ENCODE data around the gene STRADB. TPM values are rescaled to one million over a fixed set of nuclear protein-coding genes. Genes with fewer than 3 reads are reported as not detected.
"Not testable (repeated sequence)": the region's sequence is repeated elsewhere in the genome, so short reads cannot be mapped to it uniquely, and the experiment has no call there.

STRADB gene
- total RNA-seq, 4 donors from 2014 or later = 4.3 to 4.9 (median 4.7) TPM

DNA sequence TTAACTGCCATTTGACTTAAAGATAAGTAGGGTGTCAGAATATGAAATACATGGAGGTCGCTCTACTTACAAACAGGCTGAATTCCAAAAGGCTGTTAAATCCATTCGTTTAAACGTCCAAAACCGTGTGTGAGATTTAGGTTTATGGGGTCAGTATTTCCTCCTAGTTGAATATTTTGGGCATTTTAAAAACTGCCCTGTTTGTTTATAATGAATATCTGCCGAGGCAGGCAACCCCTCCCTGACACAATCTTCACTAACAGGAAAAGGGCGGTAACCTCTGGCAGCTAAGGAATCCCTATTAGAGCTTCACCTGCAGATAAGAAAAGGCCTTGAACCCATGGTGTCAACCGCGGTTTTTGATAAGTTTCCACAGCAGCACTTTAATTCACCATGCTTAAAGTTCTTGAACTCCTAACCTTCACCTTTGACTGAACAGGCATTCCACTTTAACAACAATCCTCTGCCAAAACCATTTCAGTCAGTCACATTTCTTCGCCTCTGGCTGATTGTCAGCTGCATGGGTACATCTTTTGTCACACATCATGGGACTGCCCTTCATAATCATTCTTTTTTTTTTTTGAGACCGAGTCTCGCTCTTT, 18.0 kb upstream of the STRADB start:
- intact Hi-C loops (cut with DNase I; ENCODE audit: low total_unique reads) = no loop called here
- WGBS, 2 donors = 58 to 61% methylated on average over 11 of the region's 11 CpGs
- TF ChIP-seq POLR2A (IDR thresholded peaks at IDR 0.05) (no peak), CTCF (IDR thresholded peaks at IDR 0.05) (no peak)
- DNase-seq (ENCODE audit: low spot score in 2 of 2) = no peak
- H3K4me3 ChIP-seq (ENCODE audit: low read depth, poor library complexity, severe bottlenecking) = no peak overlapping the region

DNA sequence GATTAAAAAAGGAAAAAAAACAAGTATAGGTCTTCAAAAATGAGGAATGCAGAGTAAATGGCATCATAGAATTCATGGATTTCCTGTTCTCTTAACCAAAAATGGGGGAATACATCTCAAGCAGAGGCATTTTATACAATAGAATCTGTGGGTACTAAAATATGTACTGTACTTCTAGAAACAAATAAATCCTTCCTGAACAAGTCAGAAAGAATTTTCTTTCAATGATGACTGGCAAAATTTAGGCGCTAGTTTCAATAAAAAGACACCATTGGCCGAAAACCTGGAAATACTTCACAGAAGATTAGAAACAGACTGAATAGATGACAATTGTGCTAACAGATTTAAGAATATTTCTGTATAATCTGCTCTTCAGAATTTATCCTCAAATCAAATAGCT, 15.4 kb upstream of the STRADB start:
- TF ChIP-seq POLR2A (IDR thresholded peaks at IDR 0.05) = no peak
- no peak for TF ChIP-seq CTCF (IDR thresholded peaks at IDR 0.05)
- no peak overlapping the region for H3K4me3 ChIP-seq (ENCODE audit: low read depth, poor library complexity, severe bottlenecking)
- no peak for DNase-seq (ENCODE audit: low spot score in 2 of 2)
- WGBS, 2 donors = 68 to 79% methylated on average over 2 of the region's 2 CpGs
- intact Hi-C loops (cut with DNase I; ENCODE audit: low total_unique reads) = no loop called here

DNA sequence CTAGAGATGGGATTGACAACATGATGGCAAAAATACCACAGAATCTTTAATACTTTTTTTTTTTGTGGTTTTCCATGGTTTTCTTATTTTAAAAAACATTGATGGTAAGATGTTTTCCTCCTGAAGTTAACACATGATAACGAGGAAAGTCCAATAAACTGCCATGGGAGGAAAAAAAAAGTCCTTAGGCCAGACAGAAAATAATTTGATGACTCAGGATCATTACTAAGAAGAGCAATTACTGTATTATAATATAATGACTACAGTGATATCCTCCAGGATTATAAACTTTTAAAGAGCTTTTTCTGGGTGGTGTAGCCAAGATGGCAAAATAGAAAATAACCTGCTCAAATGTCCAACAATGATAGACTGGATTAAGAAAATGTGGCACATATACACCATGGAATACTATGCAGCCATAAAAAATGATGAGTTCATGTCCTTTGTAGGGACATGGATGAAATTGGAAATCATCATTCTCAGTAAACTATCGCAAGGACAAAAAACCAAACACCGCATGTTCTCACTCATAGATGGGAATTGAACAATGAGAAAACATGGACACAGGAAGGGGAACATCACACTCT, 12.1 kb upstream of the STRADB start:
- H3K4me3 ChIP-seq (ENCODE audit: low read depth, poor library complexity, severe bottlenecking); intact Hi-C loops (cut with DNase I; ENCODE audit: low total_unique reads); DNase-seq (ENCODE audit: low spot score in 2 of 2): not testable (repeated sequence)
- 57 to 65% methylated on average over 1 of the region's 3 CpGs for WGBS, 2 donors

DNA sequence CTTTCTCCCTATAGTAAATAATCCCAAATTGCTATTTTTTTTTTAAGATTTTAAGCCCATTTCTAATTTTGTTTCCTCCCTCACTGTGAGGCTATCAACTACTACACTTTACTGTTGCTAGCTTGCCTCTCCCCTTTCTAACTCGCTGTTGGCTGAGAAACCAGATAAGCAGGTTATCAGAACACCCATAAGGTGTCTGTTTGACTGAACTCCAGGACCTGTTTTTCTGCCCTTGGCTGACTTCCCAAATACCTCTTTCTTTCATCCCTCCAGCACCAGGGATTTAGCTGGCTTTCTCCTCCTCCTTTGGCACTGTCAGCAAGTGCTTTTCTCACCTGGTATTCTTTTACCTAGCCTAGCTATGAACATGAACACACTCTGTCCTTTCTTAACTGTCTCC, 11.4 kb upstream of the STRADB start:
- intact Hi-C loops (cut with DNase I; ENCODE audit: low total_unique reads) = no loop called here
- DNase-seq (ENCODE audit: low spot score in 2 of 2) = peak in 1 of 2 donors; percentile 69
- TF ChIP-seq POLR2A (IDR thresholded peaks at IDR 0.05) = no peak
- TF ChIP-seq CTCF (IDR thresholded peaks at IDR 0.05) = no peak
- WGBS, 2 donors = 46 to 54% methylated on average over 1 of the region's 1 CpG
- no peak overlapping the region for H3K4me3 ChIP-seq (ENCODE audit: low read depth, poor library complexity, severe bottlenecking)

GRCh38 chr2:201441409-201441808, 10.1 kb upstream of the STRADB start:
- no peak for TF ChIP-seq POLR2A (IDR thresholded peaks at IDR 0.05)
- TF ChIP-seq CTCF (IDR thresholded peaks at IDR 0.05) = no peak
- DNase-seq (ENCODE audit: low spot score in 2 of 2) = no peak
- 76% methylated on average over 7 of the region's 7 CpGs for WGBS, 2 donors
- no peak overlapping the region for H3K4me3 ChIP-seq (ENCODE audit: low read depth, poor library complexity, severe bottlenecking)
- intact Hi-C loops (cut with DNase I; ENCODE audit: low total_unique reads) = no loop called here

DNA sequence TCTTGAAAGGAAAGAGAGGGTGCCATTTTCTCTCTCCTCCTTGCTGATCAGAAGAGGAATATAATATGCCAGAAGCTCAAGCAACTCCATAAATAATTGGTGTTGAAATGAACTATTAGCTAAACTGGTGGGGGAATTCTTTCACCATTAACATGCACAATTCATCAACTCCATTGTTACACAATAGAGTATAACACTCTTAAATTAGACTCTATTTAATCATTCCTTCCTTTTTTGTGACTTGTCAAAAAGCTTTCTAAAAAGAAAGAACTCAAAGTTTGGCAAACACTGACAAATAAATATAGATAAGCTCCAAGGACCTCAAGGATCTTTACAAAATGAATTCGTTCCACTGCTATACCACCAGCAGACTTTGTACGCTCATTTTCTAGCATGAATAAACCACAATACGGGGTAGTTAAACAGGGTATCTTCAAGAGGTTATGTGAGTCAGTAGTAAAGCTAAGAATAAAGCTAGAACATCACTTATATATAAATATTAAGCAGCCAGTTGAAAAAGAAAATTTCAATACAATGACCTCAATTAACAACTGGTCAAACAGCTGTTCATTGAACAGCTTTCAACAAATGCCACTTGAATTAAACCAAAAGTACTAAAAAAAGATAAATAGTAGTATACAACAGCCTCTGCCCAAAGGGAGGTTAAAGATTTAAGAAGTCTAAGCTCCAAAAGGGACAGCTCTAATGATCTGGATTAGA, 6.6 kb upstream of the STRADB start:
- no peak for DNase-seq (ENCODE audit: low spot score in 2 of 2)
- H3K4me3 ChIP-seq (ENCODE audit: low read depth, poor library complexity, severe bottlenecking) = no peak overlapping the region
- TF ChIP-seq POLR2A (IDR thresholded peaks at IDR 0.05) = no peak
- no peak for TF ChIP-seq CTCF (IDR thresholded peaks at IDR 0.05)
- intact Hi-C loops (cut with DNase I; ENCODE audit: low total_unique reads) = no loop called here
- 86 to 87% methylated on average over 3 of the region's 3 CpGs for WGBS, 2 donors
